ENCODE measurements around the gene DOCK1.

DOCK1 gene

GRCh38 chr10:127210936-127211466, 305.8 kb downstream of the DOCK1 start:
- DNase-seq (ENCODE audit: low read depth, low spot score): no peak

DNA sequence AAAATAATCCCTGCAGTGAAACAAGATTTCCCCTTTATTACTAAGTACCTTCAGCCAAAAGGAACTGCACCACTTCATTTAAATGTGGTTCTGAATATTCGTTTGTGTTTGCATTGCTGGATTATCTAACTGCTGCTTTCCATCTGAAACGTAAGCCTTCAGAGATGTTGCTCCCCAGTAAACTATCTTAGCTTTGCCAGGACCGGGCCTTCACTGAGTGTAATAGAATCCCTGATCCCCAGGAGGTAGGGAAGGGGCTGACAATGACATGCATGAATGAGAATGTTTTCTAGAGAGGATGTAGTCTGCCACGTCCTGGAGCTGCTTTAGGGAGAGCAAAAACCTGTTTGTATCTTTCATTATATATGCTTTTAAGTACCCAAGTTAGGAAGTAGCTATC, 310.6 kb downstream of the DOCK1 start:
- DNase-seq (ENCODE audit: low read depth, low spot score): no peak

GRCh38 chr10:127216274-127216673, 311.0 kb downstream of the DOCK1 start:
- DNase-seq (ENCODE audit: low read depth, low spot score): no peak

DNA sequence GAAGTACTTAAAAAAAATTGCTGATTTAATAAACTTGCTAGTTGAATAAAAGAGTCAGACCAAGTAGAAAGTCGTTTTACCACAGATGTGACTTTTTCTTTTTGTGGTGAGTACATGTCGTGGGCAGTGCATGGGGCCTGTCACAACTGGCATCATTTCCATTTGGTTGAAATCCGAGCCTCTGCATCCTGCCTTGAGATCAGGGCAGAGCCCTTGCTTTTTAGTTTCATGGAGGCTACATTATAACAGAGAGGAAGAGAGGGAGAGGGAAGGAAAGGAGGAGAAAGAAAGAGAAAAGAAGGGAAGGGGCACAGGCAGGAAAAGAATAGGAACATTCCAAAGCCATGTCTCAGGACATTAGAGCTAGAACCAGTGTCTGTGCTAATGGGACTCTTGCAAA, 311.6 kb downstream of the DOCK1 start:
- no peak for DNase-seq (ENCODE audit: low read depth, low spot score)

DNA sequence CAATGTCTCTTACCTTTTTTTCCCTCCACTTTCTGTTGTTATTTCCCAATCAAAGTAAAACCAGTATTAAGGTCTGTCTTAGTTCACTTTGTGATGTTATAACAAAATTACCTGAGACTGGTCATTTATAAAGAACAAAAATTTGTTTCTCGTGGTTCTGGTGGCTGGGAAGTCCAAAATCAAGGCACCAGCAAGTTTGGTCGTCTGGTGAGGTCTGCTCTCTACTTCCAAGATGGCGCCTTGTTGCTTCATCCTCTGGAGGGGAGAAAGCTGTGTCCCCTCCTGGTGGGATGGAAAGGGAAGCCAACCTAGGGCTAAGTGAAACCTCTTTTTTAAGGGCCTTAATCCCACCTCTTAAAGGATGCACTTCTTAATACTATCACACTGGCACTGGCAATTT, 313.4 kb downstream of the DOCK1 start:
- DNase-seq (ENCODE audit: low read depth, low spot score): no peak

GRCh38 chr10:127221281-127221680, 316.1 kb downstream of the DOCK1 start:
- no peak for DNase-seq (ENCODE audit: low read depth, low spot score)

DNA sequence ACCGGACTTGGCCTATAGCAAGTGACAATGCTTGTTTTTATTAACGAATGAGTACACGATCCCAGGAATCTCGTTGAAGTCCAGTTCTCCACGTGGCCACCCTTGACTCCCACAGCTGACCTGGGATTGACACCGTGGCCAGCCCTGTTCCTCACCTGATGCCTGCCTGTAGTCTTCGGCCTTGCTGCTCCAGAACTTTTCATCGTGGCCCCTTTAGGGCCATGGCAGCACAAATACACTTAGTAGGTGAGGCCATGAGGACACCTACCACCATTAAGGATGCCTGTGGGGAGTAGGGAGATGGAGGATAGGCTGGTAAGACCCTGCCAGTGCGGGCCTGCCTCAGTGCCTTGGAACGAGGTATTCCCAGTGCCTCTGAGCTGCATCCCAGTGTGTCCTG, 321.8 kb downstream of the DOCK1 start:
- DNase-seq (ENCODE audit: low read depth, low spot score): no peak

DNA sequence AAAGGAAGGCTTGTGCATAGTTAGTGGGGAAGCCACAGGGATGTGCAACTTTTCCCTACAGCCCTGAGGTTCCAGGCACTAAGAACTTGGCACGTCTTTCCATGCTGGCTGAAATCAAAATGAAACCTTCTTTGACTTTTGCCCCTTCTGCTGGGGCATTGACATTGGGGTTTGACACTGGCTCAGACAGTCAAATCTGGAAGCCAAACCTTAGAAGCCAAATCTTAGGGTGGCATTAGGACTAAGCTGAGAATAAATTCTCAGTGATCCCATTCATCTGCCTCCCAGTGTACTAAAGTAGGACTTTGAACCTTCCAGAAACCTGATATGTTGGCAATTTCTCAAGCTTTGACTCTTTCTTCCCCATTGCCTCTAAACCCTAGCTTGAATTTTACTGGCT, 322.4 kb downstream of the DOCK1 start:
- DNase-seq (ENCODE audit: low read depth, low spot score): no peak

DNA sequence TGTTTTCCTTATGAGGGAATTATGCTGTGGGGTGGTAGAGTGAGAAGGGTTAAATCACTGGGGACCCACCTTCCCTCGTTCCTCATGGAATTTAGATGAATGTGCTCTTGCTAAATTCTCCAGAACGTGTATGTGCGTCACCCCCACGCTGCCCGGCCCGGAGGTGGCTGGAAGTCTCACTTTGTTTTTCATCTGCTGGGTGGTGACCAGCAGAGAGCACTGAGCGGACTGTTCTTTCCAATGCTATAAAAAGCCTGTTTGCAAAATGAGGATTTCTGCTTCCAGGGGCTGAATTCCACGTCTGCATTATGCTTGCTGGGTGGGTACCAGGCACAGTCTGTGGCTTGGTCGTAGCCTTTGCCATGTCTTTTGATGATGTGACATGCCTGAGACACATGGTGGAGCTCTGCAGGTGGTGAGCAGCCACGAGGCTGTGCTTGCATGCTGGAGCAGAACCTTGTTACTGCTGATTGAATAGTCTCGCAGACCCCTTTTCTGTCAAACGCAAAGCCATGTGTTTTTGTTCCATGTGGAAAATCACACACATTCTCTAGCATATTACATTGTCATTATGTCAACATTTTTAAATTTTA, 323.1 kb downstream of the DOCK1 start:
- no peak for DNase-seq (ENCODE audit: low read depth, low spot score)

DNA sequence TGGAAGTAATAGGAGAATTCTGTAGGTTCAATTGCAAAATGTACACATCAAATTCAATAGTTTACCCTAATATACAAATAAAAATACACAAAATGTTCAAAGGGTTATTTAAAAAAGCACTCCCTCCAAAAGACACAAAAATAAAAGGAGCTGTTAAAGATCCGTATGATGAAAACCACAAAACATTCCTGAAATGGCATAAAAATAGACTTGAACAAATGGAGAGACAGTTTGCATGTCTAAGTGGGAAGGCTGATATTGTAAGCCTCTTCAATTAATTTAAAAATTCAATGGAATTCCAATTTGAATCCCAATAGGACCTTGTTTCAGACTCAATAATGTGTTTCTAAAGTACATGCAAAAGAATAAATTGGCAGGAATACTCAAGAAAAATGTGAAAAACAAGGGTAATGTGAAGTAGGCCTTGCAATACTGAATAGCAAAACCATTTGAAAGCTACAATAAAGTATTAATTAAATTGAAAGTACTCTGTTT, 329.1 kb downstream of the DOCK1 start:
- no peak for DNase-seq (ENCODE audit: low read depth, low spot score)

DNA sequence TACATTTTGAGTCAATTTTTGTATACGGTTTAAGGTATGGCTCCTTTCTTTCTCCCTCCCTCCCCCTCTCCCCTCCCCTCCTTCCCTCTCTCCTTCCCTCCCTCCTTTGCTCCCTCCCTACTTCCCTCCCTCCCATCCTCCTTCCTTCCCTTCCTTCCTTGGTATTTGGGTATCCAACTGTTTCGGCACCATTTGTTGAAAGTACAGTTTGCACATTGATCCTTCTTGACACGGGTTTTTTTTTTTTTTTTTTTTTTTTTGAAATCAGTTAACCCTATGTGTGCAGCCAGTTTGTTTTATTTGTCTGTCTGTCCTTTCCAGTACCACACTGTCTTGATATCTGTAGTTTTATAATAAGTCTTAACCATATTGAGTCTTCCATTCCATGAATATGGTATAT, 331.0 kb downstream of the DOCK1 start:
- DNase-seq (ENCODE audit: low read depth, low spot score): no peak

GRCh38 chr10:127242914-127243313, 337.7 kb downstream of the DOCK1 start:
- DNase-seq (ENCODE audit: low read depth, low spot score): no peak

- DNase-seq (ENCODE audit: low read depth, low spot score): peak; percentile 67
Measured at GRCh38 chr10:127243490-127244272, 338.5 kb downstream of the DOCK1 start.

GRCh38 chr10:127245456-127245855, 340.2 kb downstream of the DOCK1 start:
- DNase-seq (ENCODE audit: low read depth, low spot score): no peak

DNA sequence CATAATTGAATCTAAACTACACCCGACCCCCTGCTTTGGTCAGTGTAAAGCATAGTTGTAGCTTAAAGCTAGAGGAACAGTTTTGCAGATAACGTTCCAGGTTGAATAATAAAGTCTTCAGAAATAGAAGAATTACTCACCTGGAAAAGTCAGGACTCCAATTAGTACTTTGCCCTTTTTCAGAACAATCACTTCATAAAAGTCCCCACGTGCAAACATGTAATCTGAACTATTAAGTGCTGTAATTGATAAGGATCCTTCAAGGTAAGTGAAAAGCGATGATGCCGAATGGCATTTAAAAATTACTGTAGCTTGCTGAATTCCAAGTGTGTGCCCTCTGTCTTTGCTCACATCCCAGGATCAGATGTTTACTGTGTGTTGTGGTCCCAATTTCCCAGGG, 344.8 kb downstream of the DOCK1 start:
- DNase-seq (ENCODE audit: low read depth, low spot score): no peak

GRCh38 chr10:127252818-127253217, 347.6 kb downstream of the DOCK1 start:
- no peak for DNase-seq (ENCODE audit: low read depth, low spot score)

DNA sequence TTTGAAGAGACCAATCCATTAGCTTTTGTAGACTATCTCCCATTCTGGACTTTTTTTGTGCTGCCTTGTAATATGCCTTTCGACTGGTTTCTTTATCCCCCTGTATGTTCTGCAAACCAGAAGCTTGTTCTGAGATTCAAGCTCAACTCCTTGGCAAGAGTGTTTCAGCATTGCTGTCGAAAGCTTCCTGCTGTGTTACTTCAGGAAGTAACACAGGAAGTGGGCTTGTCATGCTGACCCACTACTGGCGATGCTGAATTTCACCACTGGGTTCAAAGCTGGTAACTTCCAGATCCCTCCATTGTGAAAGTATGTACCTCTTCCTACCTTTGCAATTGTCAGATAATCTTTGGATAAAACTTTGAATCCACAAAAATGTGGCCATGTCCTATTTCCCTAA, 349.0 kb downstream of the DOCK1 start:
- DNase-seq (ENCODE audit: low read depth, low spot score): no peak

GRCh38 chr10:127257395-127257794, 352.2 kb downstream of the DOCK1 start:
- no peak for DNase-seq (ENCODE audit: low read depth, low spot score)

DNA sequence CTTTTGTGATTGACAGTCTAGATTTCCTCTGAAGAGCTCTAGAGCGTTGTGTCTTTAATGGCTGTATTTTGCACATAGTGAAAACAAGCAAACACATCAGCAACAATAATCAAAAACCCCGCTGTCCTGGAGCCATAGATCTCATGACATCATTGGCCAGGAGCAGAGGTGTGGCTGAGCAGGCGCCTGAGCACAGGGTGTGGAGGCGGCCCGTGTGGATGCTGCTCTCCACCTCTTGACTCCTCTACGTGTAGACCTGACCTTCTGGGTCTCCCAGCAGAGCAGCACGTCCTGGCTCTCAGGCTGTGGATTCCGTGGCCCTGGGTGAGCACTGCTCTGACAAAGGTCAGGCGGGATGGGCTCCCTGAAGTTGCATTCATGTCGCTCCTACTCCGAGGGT, 354.1 kb downstream of the DOCK1 start:
- no peak for DNase-seq (ENCODE audit: low read depth, low spot score)

DNA sequence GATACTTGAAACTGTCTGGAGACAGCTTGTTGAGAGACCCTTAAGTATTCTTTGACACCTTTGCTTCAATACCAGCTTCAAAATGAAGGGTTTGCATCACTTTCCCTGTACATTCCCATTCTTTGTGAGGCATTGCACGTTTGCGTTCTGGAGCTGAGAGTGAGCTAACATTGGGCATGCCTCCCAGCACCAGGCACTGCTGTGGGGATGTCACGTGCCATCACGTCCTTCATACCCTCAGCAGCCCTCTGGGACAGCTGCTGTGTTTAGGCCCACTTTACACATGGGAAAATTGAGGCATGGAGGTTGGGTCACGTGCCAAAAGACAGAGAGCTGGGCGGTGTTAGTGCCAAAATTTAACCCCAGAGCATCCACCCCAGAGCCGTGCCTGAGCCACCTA, 357.4 kb downstream of the DOCK1 start:
- no peak for DNase-seq (ENCODE audit: low read depth, low spot score)

GRCh38 chr10:127265288-127265687, 360.1 kb downstream of the DOCK1 start:
- no peak for DNase-seq (ENCODE audit: low read depth, low spot score)

GRCh38 chr10:127266431-127266830, 361.2 kb downstream of the DOCK1 start:
- no peak for DNase-seq (ENCODE audit: low read depth, low spot score)

- DNase-seq (ENCODE audit: low read depth, low spot score): no peak
Measured at GRCh38 chr10:127267442-127267841, 362.2 kb downstream of the DOCK1 start.

Measured in ELF-1 (cell line).